Measurements from ENCODE around the gene KRT40. TPM values are rescaled to one million over a fixed set of nuclear protein-coding genes. Genes with fewer than 3 reads are reported as not detected.

Gene KRT40
- total RNA-seq, 5 donors from 2014 or later (not counting 1 experiment from before 2014, with no cell fraction given): not detected

DNA sequence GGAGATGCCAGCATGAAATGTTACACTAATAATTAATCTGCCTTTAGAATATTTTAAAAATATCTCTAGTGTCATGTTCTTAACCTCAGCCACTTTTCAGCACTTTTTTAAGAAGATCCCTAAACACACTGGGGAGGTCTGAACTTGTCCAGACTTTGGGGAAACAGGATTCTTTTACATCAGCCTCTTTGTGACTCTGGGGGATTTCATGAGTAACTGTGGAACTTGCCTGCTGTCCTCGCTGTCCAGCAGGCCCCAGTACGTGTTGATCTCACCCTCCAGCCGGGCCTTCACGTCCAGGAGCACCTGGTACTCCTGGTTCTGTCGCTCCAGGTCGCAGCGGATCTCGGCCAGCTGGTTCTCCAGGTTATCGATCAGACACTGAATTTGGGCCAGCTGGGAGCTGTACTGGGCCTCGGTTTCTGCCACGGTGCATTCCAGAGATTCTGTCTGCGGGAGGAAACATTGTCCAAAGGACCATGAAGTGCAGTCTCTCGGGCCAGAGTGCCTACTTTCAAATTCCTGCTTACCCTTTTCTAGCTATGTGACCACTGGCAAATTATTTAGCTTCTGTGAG, 5.5 kb downstream of the KRT40 start:
- Histone ChIP-seq H3K27ac (ENCODE audit: low read length) (no peak overlapping the region), H3K27me3 (replicated peaks in 1 of 2; ENCODE audit: control insufficient read depth in 2 of 2, extremely low read depth in 1 of 2, insufficient read depth in 2 of 2, low read length in 1 of 2) (peaks cover 0 to 16% of the 10 kb centered on the region in 2 experiments), H3K4me3 (ENCODE audit: control insufficient read depth in 1 of 2, extremely low read depth in 1 of 2, low read length in 1 of 2) (no peak overlapping the region), H3K36me3 (ENCODE audit: control insufficient read depth in 2 of 2, extremely low read depth in 1 of 2, insufficient read depth in 1 of 2, low read length in 1 of 2) (no peaks in the 10 kb centered on the region), H3K4me1 (ENCODE audit: control insufficient read depth in 1 of 2, extremely low read depth in 1 of 2, insufficient read depth in 2 of 2, low read length in 2 of 2) (no peaks in the 10 kb centered on the region), H3K9me3 (no peaks in the 10 kb centered on the region)
- ATAC-seq (replicated peaks in 1 of 4): no peak
- Mint-ChIP-seq H3K27ac (no peak overlapping the region), H3K27me3 (peaks cover 31 to 35% of the 10 kb centered on the region in 2 donors), H3K9me3 (no peaks in the 10 kb centered on the region), H3K4me1 (no peaks in the 10 kb centered on the region), H3K36me3 (no peaks in the 10 kb centered on the region), H3K4me3 (no peak overlapping the region)
- WGBS (ENCODE audit: insufficient coverage): 77% methylated on average over 12 of the region's 13 CpGs
- ChIA-PET CTCF (no interaction called here), POLR2A (no interaction called here)
- no peak for DNase-seq

- POLR2A ChIA-PET: no interaction called here
Measured at GRCh38 chr17:40975516-40975915, 8.6 kb downstream of the KRT40 start.

DNA sequence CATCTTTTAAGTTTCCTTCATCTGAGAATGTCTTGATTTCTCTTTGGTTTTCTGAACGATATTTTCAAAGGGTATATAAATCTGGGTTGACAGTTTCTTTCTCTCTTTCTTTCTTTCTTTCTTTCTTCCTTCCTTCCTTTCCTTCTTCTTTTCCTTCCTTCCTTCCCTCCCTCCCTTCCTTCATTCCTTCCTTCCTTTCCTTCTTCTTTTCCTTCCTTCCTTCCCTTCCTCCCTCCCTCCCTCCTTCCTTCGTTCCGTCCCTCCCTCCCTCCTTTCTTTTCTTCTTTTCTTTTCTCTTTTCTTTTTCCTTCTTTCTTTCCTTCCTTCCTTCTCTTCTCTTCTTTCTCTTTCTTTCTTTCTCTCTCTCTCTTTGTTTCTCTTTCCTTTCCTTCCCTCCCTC, 9.8 kb downstream of the KRT40 start:
- H3K36me3 Mint-ChIP-seq: no peaks in the 10 kb centered on the region
- H3K9me3 Mint-ChIP-seq: no peaks in the 10 kb centered on the region
- H3K4me1 ChIP-seq (ENCODE audit: control insufficient read depth in 1 of 2, extremely low read depth in 1 of 2, insufficient read depth in 2 of 2, low read length in 2 of 2): no peaks in the 10 kb centered on the region
- H3K4me3 Mint-ChIP-seq: no peak overlapping the region
- H3K27ac ChIP-seq (ENCODE audit: low read length): no peak overlapping the region
- no peaks in the 10 kb centered on the region for H3K4me1 Mint-ChIP-seq
- no peak overlapping the region for H3K27ac Mint-ChIP-seq
- DNase-seq (no peak), ATAC-seq (replicated peaks in 1 of 4) (no peak)
- CTCF ChIA-PET: no interaction called here
- H3K27me3 Mint-ChIP-seq: peaks cover 26 to 27% of the 10 kb centered on the region in 2 donors
- H3K9me3 ChIP-seq: no peaks in the 10 kb centered on the region
- peaks cover 0 to 8% of the 10 kb centered on the region in 2 experiments for H3K27me3 ChIP-seq (replicated peaks in 1 of 2; ENCODE audit: control insufficient read depth in 2 of 2, extremely low read depth in 1 of 2, insufficient read depth in 2 of 2, low read length in 1 of 2)
- POLR2A ChIA-PET: no interaction called here
- H3K4me3 ChIP-seq (ENCODE audit: control insufficient read depth in 1 of 2, extremely low read depth in 1 of 2, low read length in 1 of 2): no peak overlapping the region
- 95% methylated on average over 2 of the region's 3 CpGs for WGBS (ENCODE audit: insufficient coverage)
- no peaks in the 10 kb centered on the region for H3K36me3 ChIP-seq (ENCODE audit: control insufficient read depth in 2 of 2, extremely low read depth in 1 of 2, insufficient read depth in 1 of 2, low read length in 1 of 2)

More at GRCh38 chr17:40975516-40975915, 8.6 kb downstream of the KRT40 start:
- H3K9me3 ChIP-seq: no peaks in the 10 kb centered on the region
- DNase-seq (no peak), ATAC-seq (replicated peaks in 1 of 4) (no peak)
- no peak overlapping the region for H3K4me3 Mint-ChIP-seq
- no peaks in the 10 kb centered on the region for H3K36me3 Mint-ChIP-seq
- H3K4me3 ChIP-seq (ENCODE audit: control insufficient read depth in 1 of 2, extremely low read depth in 1 of 2, low read length in 1 of 2): no peak overlapping the region
- no peaks in the 10 kb centered on the region for H3K4me1 Mint-ChIP-seq
- peaks cover 27 to 31% of the 10 kb centered on the region in 2 donors for H3K27me3 Mint-ChIP-seq
- no peak overlapping the region for H3K27ac ChIP-seq (ENCODE audit: low read length)
- no peaks in the 10 kb centered on the region for H3K9me3 Mint-ChIP-seq
- H3K4me1 ChIP-seq (ENCODE audit: control insufficient read depth in 1 of 2, extremely low read depth in 1 of 2, insufficient read depth in 2 of 2, low read length in 2 of 2): no peaks in the 10 kb centered on the region
- CTCF ChIA-PET: interaction anchor here in 1 of 2 donors (0.6 kb wide), 1 partner anchor 347 kb away, joined by 4 read pairs; no protein-coding TSS in a partner anchor
- no peaks in the 10 kb centered on the region for H3K36me3 ChIP-seq (ENCODE audit: control insufficient read depth in 2 of 2, extremely low read depth in 1 of 2, insufficient read depth in 1 of 2, low read length in 1 of 2)
- peaks cover 0 to 11% of the 10 kb centered on the region in 2 experiments for H3K27me3 ChIP-seq (replicated peaks in 1 of 2; ENCODE audit: control insufficient read depth in 2 of 2, extremely low read depth in 1 of 2, insufficient read depth in 2 of 2, low read length in 1 of 2)
- no peak overlapping the region for H3K27ac Mint-ChIP-seq

DNA sequence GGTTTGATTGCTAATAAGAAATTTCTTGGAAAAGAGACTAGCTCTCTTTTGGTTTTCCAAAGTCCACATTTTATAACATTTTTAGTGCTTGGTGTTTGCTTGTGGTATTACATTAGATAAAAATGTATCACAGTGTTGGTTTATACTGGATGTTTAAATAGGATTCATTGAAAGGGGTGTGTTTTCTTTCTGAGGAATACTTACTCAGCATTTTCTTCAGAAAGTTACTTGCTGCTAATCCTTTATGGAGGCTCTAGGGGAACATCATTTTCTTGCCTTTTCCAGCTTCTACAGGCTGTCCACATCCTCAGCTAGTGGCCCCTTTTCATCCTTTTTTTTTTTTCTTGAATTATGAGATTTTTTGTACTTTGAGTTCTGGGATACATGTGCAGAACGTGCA, 16.5 kb downstream of the KRT40 start:
- Mint-ChIP-seq H3K4me1 (peaks cover 0 to 5% (median 0%) of the 10 kb centered on the region in 3 donors), H3K36me3 (no peaks in the 10 kb centered on the region), H3K27ac (no peak overlapping the region), H3K9me3 (no peaks in the 10 kb centered on the region), H3K27me3 (peaks cover 8 to 26% of the 10 kb centered on the region in 2 donors), H3K4me3 (no peak overlapping the region)
- WGBS (ENCODE audit: insufficient coverage): no CpG with 5 or more reads among the region's 1 CpG
- CTCF ChIA-PET: interaction anchor here in 1 of 2 donors (0.6 to 0.7 kb wide), 2 partner anchors 347 to 1157 kb away, joined by 4 read pairs; no protein-coding TSS in a partner anchor
- POLR2A ChIA-PET: interaction anchor here in 1 of 2 donors (0.6 kb wide), 1 partner anchor 240 kb away, joined by 3 read pairs; no protein-coding TSS in a partner anchor
- Histone ChIP-seq H3K27me3 (replicated peaks in 1 of 2; ENCODE audit: control insufficient read depth in 2 of 2, extremely low read depth in 1 of 2, insufficient read depth in 2 of 2, low read length in 1 of 2) (no peaks in the 10 kb centered on the region), H3K27ac (ENCODE audit: low read length) (no peak overlapping the region), H3K4me3 (ENCODE audit: control insufficient read depth in 1 of 2, extremely low read depth in 1 of 2, low read length in 1 of 2) (no peak overlapping the region), H3K4me1 (ENCODE audit: control insufficient read depth in 1 of 2, extremely low read depth in 1 of 2, insufficient read depth in 2 of 2, low read length in 2 of 2) (no peaks in the 10 kb centered on the region), H3K36me3 (ENCODE audit: control insufficient read depth in 2 of 2, extremely low read depth in 1 of 2, insufficient read depth in 1 of 2, low read length in 1 of 2) (no peaks in the 10 kb centered on the region), H3K9me3 (no peaks in the 10 kb centered on the region)
- ATAC-seq (replicated peaks in 1 of 4) (no peak), DNase-seq (no peak)

- H3K27me3 Mint-ChIP-seq: peaks cover 8 to 26% of the 10 kb centered on the region in 2 donors
- Histone ChIP-seq H3K27ac (ENCODE audit: low read length) (no peak within 1 kb of the TSS), H3K4me1 (ENCODE audit: control insufficient read depth in 1 of 2, extremely low read depth in 1 of 2, insufficient read depth in 2 of 2, low read length in 2 of 2) (no peaks in the 10 kb centered on the region), H3K4me3 (ENCODE audit: control insufficient read depth in 1 of 2, extremely low read depth in 1 of 2, low read length in 1 of 2) (no peak within 1 kb of the TSS), H3K27me3 (replicated peaks in 1 of 2; ENCODE audit: control insufficient read depth in 2 of 2, extremely low read depth in 1 of 2, insufficient read depth in 2 of 2, low read length in 1 of 2) (no peaks in the 10 kb centered on the region), H3K36me3 (ENCODE audit: control insufficient read depth in 2 of 2, extremely low read depth in 1 of 2, insufficient read depth in 1 of 2, low read length in 1 of 2) (no peaks in the 10 kb centered on the region), H3K9me3 (no peaks in the 10 kb centered on the region)
- no peak within 1 kb of the TSS for H3K4me3 Mint-ChIP-seq
- CTCF ChIA-PET: interaction anchor here in 1 of 2 donors (0.6 kb wide), 1 partner anchor 1158 kb away, joined by 4 read pairs; no protein-coding TSS in a partner anchor
- H3K27ac Mint-ChIP-seq: no peak within 1 kb of the TSS
- H3K9me3 Mint-ChIP-seq: no peaks in the 10 kb centered on the region
- peaks cover 0 to 5% (median 0%) of the 10 kb centered on the region in 3 donors for H3K4me1 Mint-ChIP-seq
- no peak for DNase-seq
- POLR2A ChIA-PET: interaction anchor here in 1 of 2 donors (0.6 kb wide), 1 partner anchor 241 kb away, joined by 3 read pairs; no protein-coding TSS in a partner anchor
- ATAC-seq (replicated peaks in 1 of 4): no peak
- no peaks in the 10 kb centered on the region for H3K36me3 Mint-ChIP-seq
- WGBS (ENCODE audit: insufficient coverage): no CpG with 5 or more reads among the region's 1 CpG
Measured at GRCh38 chr17:40966848-40967247, 17.3 kb downstream of the KRT40 start, which contains the start of gene KRT39. KRT39 (minus strand) TSS chr17:40966948; CDS start chr17:40966856, 92 bp downstream.

DNA sequence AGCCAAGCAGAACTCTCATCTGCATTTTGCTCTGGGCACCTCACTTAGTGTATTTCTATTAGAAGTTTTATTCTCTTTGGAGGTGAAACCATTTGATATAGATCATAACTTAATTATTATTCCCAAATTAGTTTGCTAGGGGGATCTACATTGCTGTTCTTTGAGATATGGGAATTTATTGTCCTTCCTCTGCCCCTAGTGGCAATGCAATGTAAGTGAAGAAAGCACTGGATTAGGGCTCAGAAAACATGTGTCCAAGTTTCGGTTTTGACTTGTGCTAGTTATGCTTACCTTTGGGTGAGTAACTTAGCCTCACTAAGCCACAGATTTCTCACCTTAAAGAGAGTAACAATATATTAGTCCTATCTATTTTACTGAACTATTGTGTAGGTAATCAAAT, 20.3 kb downstream of the KRT40 start:
- WGBS (ENCODE audit: insufficient coverage): no CpG with 5 or more reads among the region's 1 CpG
- ChIA-PET CTCF (interaction anchor here in 1 of 2 donors (0.8 kb wide), 1 partner anchor 167 kb away, joined by 3 read pairs; no protein-coding TSS in a partner anchor), POLR2A (no interaction called here)
- Histone ChIP-seq H3K36me3 (ENCODE audit: control insufficient read depth in 2 of 2, extremely low read depth in 1 of 2, insufficient read depth in 1 of 2, low read length in 1 of 2) (no peaks in the 10 kb centered on the region), H3K4me1 (ENCODE audit: control insufficient read depth in 1 of 2, extremely low read depth in 1 of 2, insufficient read depth in 2 of 2, low read length in 2 of 2) (no peaks in the 10 kb centered on the region), H3K27ac (ENCODE audit: low read length) (no peak overlapping the region), H3K9me3 (no peaks in the 10 kb centered on the region), H3K4me3 (ENCODE audit: control insufficient read depth in 1 of 2, extremely low read depth in 1 of 2, low read length in 1 of 2) (no peak overlapping the region), H3K27me3 (replicated peaks in 1 of 2; ENCODE audit: control insufficient read depth in 2 of 2, extremely low read depth in 1 of 2, insufficient read depth in 2 of 2, low read length in 1 of 2) (peaks cover 0 to 4% of the 10 kb centered on the region in 2 experiments)
- DNase-seq: peak in 2 of 35 experiments; percentile 0 to 38
- Mint-ChIP-seq H3K27ac (no peak overlapping the region), H3K27me3 (peaks cover 6 to 28% of the 10 kb centered on the region in 2 donors), H3K36me3 (no peaks in the 10 kb centered on the region), H3K9me3 (no peaks in the 10 kb centered on the region), H3K4me3 (no peak overlapping the region), H3K4me1 (peaks cover 0 to 7% (median 0%) of the 10 kb centered on the region in 3 donors)
- peak in 1 of 4 experiments; percentile 36 for ATAC-seq (replicated peaks in 1 of 4)

Measured in T-cell (primary cell).